22Rv1 (cell line): ENCODE data around the gene FHIP2A.
"Not testable (repeated sequence)": the region's sequence is repeated elsewhere in the genome, so short reads cannot be mapped to it uniquely, and the experiment has no call there.

Source experiments
- H3K27ac ChIP-seq: fragments of 450-650 bp; 2 replicates; pipeline ENCODE4 v1.5.1; 2017
- CTCF ChIP-seq: fragments of 450-650 bp; IDR thresholded peaks from 2 replicates; pipeline ENCODE4 v1.5.1; 2017; ENCODE audit warnings: mild to moderate bottlenecking
- ZFX ChIP-seq: fragments of 450-650 bp; IDR thresholded peaks from 2 replicates; pipeline ENCODE4 v1.6.1; 2017; ENCODE audit warnings: antibody characterized with exemption, borderline replicate concordance

FHIP2A gene

GRCh38 chr10:114829160-114829909 is 7.8 kb downstream of the FHIP2A start:
- H3K27ac ChIP-seq, result no peak overlapping the region
- TF ChIP-seq CTCF (no peak), ZFX (no peak)

GRCh38 chr10:114831186-114831867 is 9.7 kb downstream of the FHIP2A start:
- TF ChIP-seq CTCF, result no peak
- no peak for TF ChIP-seq ZFX
- H3K27ac ChIP-seq, result no peak overlapping the region

- no peak overlapping the region for H3K27ac ChIP-seq
- no peak for TF ChIP-seq CTCF
- TF ChIP-seq ZFX, result no peak
Measured at GRCh38 chr10:114837690-114838089, 16.1 kb downstream of the FHIP2A start.

GRCh38 chr10:114839901-114840300 is 18.3 kb downstream of the FHIP2A start:
- H3K27ac ChIP-seq, result no peak overlapping the region
- TF ChIP-seq CTCF, result no peak
- TF ChIP-seq ZFX, result no peak

GRCh38 chr10:114845978-114846693 is 24.6 kb downstream of the FHIP2A start:
- H3K27ac ChIP-seq, result no peak overlapping the region
- TF ChIP-seq ZFX (no peak), CTCF (no peak)

GRCh38 chr10:114847517-114847916 is 25.9 kb downstream of the FHIP2A start:
- H3K27ac ChIP-seq, result not testable (repeated sequence)

GRCh38 chr10:114849674-114850073 is 28.1 kb downstream of the FHIP2A start:
- TF ChIP-seq CTCF, result no peak
- no peak for TF ChIP-seq ZFX
- H3K27ac ChIP-seq, result no peak overlapping the region
